22Rv1 (cell line): Measurements from ENCODE around the gene PPM1M.

Experiments
- CTCF ChIP-seq: fragments of 450-650 bp; IDR thresholded peaks from 2 replicates; pipeline ENCODE4 v1.5.1; 2017; ENCODE audit warnings: mild to moderate bottlenecking
- ZFX ChIP-seq: fragments of 450-650 bp; IDR thresholded peaks from 2 replicates; pipeline ENCODE4 v1.6.1; 2017; ENCODE audit warnings: antibody characterized with exemption, borderline replicate concordance

- TF ChIP-seq CTCF (no peak), ZFX (no peak)
Measured at GRCh38 chr3:52195823-52196331, 49.7 kb upstream of the PPM1M start.
